GM12878 (cell line): ENCODE results near the gene VSX1. TPM values are rescaled to one million over a fixed set of nuclear protein-coding genes. Genes with fewer than 3 reads are reported as not detected.

Source experiments
- ATAC-seq: fragments of 200-7000 bp; cut with Tn5 transposase; 3 replicates; pipeline ENCODE4 v1.9.1; 2020; ENCODE audit warnings: mild to moderate bottlenecking, moderate library complexity
- BruUV-seq: library from RNA; stranded (reverse); fragments of 400-500 nt; replicated peaks from 2 replicates; lab custom pipeline; 2021; lab: Mats Ljungman, UMichigan
- CTCF ChIA-PET: fragments of 300-600 bp; sonication (Branson Sonifier 250); formaldehyde crosslinking; extraction: SDS; loops from one replicate; lab custom pipeline; 2021; ENCODE audit warnings: inconsistent platforms; lab: Yijun Ruan, JAX
- POLR2A ChIA-PET: fragments of 350-600 bp; formaldehyde crosslinking; extraction: SDS; loops from one replicate; lab custom pipeline; 2021; ENCODE audit warnings: inconsistent platforms; lab: Charles Lee
- RAD21 ChIA-PET: fragments of 300-600 bp; sonication (Branson Sonifier 250); formaldehyde crosslinking; loops from one replicate; lab custom pipeline; 2023; ENCODE audit warnings: antibody characterized with exemption; ENCODE audit not compliant: unreplicated experiment; lab: Charles Lee
- SMC1A ChIA-PET: fragments of 300-600 bp; sonication (Branson Sonifier 250); formaldehyde crosslinking; loops from one replicate; lab custom pipeline; 2023; ENCODE audit not compliant: unreplicated experiment, uncharacterized antibody; lab: Charles Lee
- DNase-seq: peaks from one replicate; pipeline ENCODE4 v3.0.0-alpha.2; 2011; ENCODE audit warnings: low read depth, low spot score
- FAIRE-seq: peaks from 3 replicates; lab custom pipeline; 2011; peaks lifted over from hg19 to GRCh38; lab: Jason Lieb, UNC
- H2AFZ ChIP-seq: 2 replicates; pipeline ENCODE4 v1.6.0; 2011; ENCODE audit warnings: low read depth, low read length, control low read depth; ENCODE audit not compliant: control insufficient read depth
- H3K27ac ChIP-seq: 2 replicates; pipeline ENCODE4 v1.5.1; 2011; ENCODE audit warnings: control low read depth; ENCODE audit not compliant: control insufficient read depth, insufficient read depth
- H3K27me3 ChIP-seq, 2 experiments: replicated peaks in 1 of 2; 2 replicates each; pipeline versions ENCODE4 v1.6.0 to v1.6.1; 2011; ENCODE audit warnings: low read length in 1 of 2; ENCODE audit not compliant: control insufficient read depth in 2 of 2, insufficient read depth in 2 of 2
- H3K36me3 ChIP-seq, 2 experiments: 2 replicates each; pipeline ENCODE4 v1.5.1; 2011; ENCODE audit warnings: low read length in 1 of 2; ENCODE audit not compliant: control insufficient read depth in 2 of 2, insufficient read depth in 2 of 2
- H3K4me1 ChIP-seq: 2 replicates; pipeline ENCODE4 v1.6.1; 2011; ENCODE audit warnings: mild to moderate bottlenecking, low read length, moderate library complexity, mixed read lengths; ENCODE audit not compliant: control insufficient read depth, insufficient read depth
- H3K4me2 ChIP-seq: 2 replicates; pipeline ENCODE4 v1.6.0; 2011; ENCODE audit warnings: control low read depth; ENCODE audit not compliant: control insufficient read depth, insufficient read depth
- H3K4me3 ChIP-seq: fragments of 200-600 bp; sonication (generic); 2 replicates; pipeline ENCODE4 v1.5.1; 2016
- H3K79me2 ChIP-seq: 2 replicates; pipeline ENCODE4 v1.6.0; 2011; ENCODE audit warnings: low read length; ENCODE audit not compliant: control insufficient read depth, insufficient read depth
- H3K9ac ChIP-seq: 2 replicates; pipeline ENCODE4 v1.8.0; 2011; ENCODE audit warnings: low read length, control low read depth, mixed read lengths; ENCODE audit not compliant: control insufficient read depth, insufficient read depth
- H3K9me3 ChIP-seq: replicated peaks from 3 replicates; pipeline ENCODE4 v1.5.1; 2011; ENCODE audit warnings: mild to moderate bottlenecking, low read length; ENCODE audit not compliant: control insufficient read depth, insufficient read depth
- H4K20me1 ChIP-seq: 2 replicates; pipeline ENCODE4 v1.6.0; 2011; ENCODE audit not compliant: control insufficient read depth, insufficient read depth
- ASH2L ChIP-seq: fragments of 300-600, 200-600 bp; sonication (generic); IDR thresholded peaks from 2 replicates; pipeline ENCODE4 v1.6.1; 2017; ENCODE audit warnings: low read depth, mild to moderate bottlenecking, borderline replicate concordance
- BCL11A ChIP-seq: IDR thresholded peaks from 2 replicates; pipeline ENCODE4 v1.6.1; 2011; ENCODE audit warnings: low read depth, low read length
- IRF5 ChIP-seq: fragments of 450-650 bp; IDR thresholded peaks from 2 replicates; pipeline ENCODE4 v1.6.1; 2017; ENCODE audit warnings: borderline replicate concordance
- MEF2B ChIP-seq: fragments of 450-650 bp; IDR thresholded peaks from 2 replicates; pipeline ENCODE4 v1.6.1; 2018; ENCODE audit warnings: mild to moderate bottlenecking, moderate library complexity; ENCODE audit not compliant: partially characterized antibody, poor library complexity, severe bottlenecking
- RAD21 ChIP-seq: IDR thresholded peaks from 2 replicates; pipeline ENCODE4 v1.6.1; 2011; ENCODE audit warnings: mild to moderate bottlenecking, low read depth, low read length, moderate library complexity; ENCODE audit not compliant: insufficient read depth
- RBBP5 ChIP-seq: fragments of 200-600 bp; sonication (generic); conservative IDR thresholded peaks from 2 replicates; pipeline ENCODE4 v1.6.1; 2016
- RFX5 ChIP-seq: IDR thresholded peaks from 2 replicates; pipeline ENCODE4 v1.6.1; 2011; ENCODE audit warnings: low read depth, low read length, improper control_type of control experiment
- SP1 ChIP-seq: IDR thresholded peaks from one replicate; pipeline ENCODE4 v1.6.1; 2011; ENCODE audit warnings: low read depth, low read length
- TARDBP ChIP-seq: IDR thresholded peaks from 2 replicates; pipeline ENCODE4 v1.6.1; 2016; ENCODE audit warnings: borderline replicate concordance
- TCF7 ChIP-seq: IDR thresholded peaks from 2 replicates; pipeline ENCODE4 v1.6.1; 2014; ENCODE audit warnings: antibody characterized with exemption, borderline replicate concordance
- ZZZ3 ChIP-seq: IDR thresholded peaks from 2 replicates; pipeline ENCODE4 v1.6.1; 2011; ENCODE audit warnings: low read depth; ENCODE audit not compliant: control insufficient read depth, insufficient read length
- WGBS: methylation state at CpG from one replicate; pipeline ENCODE4 v1.1.6; 2016; ENCODE audit warnings: low lambda C conversion rate; ENCODE audit not compliant: insufficient replicate concordance, insufficient coverage; ENCODE audit errors: missing lambda C conversion rate; 5-methylcytosine and 5-hydroxymethylcytosine counted together
- in situ Hi-C: fragments of 300-500 bp; cut with MboI; formaldehyde crosslinking; loops from 9 replicates; pipeline ENCODE4 v1.14.3; 2018; ENCODE audit warnings: mixed read lengths
- intact Hi-C: fragments of 100-400 bp; cut with micrococcal nuclease; formaldehyde crosslinking; loops from one replicate; pipeline ENCODE4 v1.14.2; 2022; ENCODE audit not compliant: unreplicated experiment
- polyA plus RNA-seq, 11 experiments: library from polyadenylated mRNA; depleted of rRNA in 4 of 11; unstranded in 6 of 11; stranded (reverse) in 5 of 11; fragments of >200 nt; fragmentation: Nextera tagmentation in 4 of 11; fragmentation: Illumina TruSeq in 1 of 11; extraction: Ambion mirVana in 4 of 11; extraction: Trizol in 1 of 11; gene quantifications; 1 replicate in 1 of 11; 2 replicates in 10 of 11; pipeline versions ENCODE4 v1.2.1 to v1.2.3, GENCODE V29; 2011 to 2016; ENCODE audit warnings: inconsistent platforms in 2 of 11, missing spikeins in 2 of 11, low read depth in 1 of 11
- total RNA-seq, 4 experiments: library from RNA; depleted of rRNA in 3 of 4; stranded (reverse); fragments of >200 nt in 3 of 4; fragmentation: Illumina TruSeq in 1 of 4; extraction: Trizol in 1 of 4; gene quantifications; 2 replicates each; pipeline versions ENCODE4 v1.2.1 to v1.2.3, GENCODE V29; 2013 to 2021
- TF ChIP-seq, protein P1 (sequence below): fragments of 450-650 bp; IDR thresholded peaks from 2 replicates; pipeline ENCODE4 v1.6.1; 2017; ENCODE audit warnings: low read depth, mild to moderate bottlenecking, moderate library complexity
- TF ChIP-seq, protein P2 (sequence below): IDR thresholded peaks from 2 replicates; pipeline ENCODE4 v1.6.1; 2011; ENCODE audit warnings: low read depth, low read length, improper control_type of control experiment, borderline replicate concordance
- TF ChIP-seq, protein P3 (sequence below): IDR thresholded peaks from 2 replicates; pipeline ENCODE4 v1.6.1; 2011; ENCODE audit warnings: borderline replicate concordance, low read depth, mild to moderate bottlenecking, moderate library complexity, mixed read lengths, low read length; ENCODE audit not compliant: insufficient read depth; ENCODE audit errors: extremely low read length
- TF ChIP-seq, protein P4 (sequence below): fragments of 450-650 bp; formaldehyde crosslinking; IDR thresholded peaks from 2 replicates; pipeline ENCODE4 v1.4.0; 2022; ENCODE audit warnings: mild to moderate bottlenecking, moderate library complexity

The VSX1 gene
- total and polyA plus RNA-seq, 10 of the 15 experiments (the other 5 are each of a cell fraction or from before 2014, with no cell fraction given): 0.05 TPM; not detected in 9

DNA sequence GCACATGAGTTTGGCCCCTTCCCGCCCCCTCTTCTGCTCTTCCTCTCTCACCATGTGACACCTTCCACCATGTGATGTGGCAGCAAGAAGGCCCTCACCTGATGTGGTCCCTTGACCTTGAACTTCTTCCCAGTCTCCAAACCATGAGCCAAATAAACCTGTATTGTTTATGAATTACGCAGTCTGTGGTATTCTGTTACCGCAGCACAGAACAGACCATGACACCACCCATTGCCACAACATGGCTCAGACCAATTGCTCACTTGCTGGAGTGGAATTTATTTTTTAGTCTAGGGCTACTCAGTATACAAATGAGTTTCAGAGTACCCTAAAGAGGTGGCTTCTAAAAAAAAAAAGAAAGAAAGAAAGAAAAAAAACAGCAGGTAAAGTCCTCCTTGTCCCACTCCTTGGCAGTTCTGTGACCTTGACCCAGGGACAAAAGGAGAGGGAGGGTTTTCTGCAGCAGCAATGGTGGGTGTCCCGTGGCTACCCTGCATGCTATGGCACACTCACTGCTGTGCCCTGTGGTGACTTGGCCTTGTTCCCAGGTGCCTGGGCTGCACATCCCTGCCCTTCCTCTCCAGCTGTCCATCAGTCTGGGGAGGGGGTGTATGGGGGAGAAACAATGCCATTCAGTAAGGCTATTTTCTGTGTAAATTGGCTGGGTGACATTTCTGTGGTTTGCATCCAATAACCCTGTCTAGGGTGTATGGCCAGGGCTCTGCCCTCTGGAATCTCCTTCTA lies 5.4 kb upstream of the VSX1 start:
- no peaks in the 10 kb centered on the region; a peak in 1 of 4 replicates for H3K36me3 ChIP-seq
- no peak overlapping the region for H3K27ac ChIP-seq
- peaks cover 13 to 16% of the 10 kb centered on the region in 2 experiments for H3K27me3 ChIP-seq
- FAIRE-seq: no peak
- no peak for ATAC-seq
- POLR2A ChIA-PET: no interaction called here
- no TSS peak for BruUV-seq
- H3K4me2 ChIP-seq: no peak overlapping the region
- no peak for DNase-seq
- CTCF ChIA-PET: no interaction called here
- H3K4me3 ChIP-seq: no peak overlapping the region
- RAD21 ChIA-PET: no interaction called here
- in situ Hi-C loops (no loop called here), intact Hi-C loops (no loop called here)
- peaks cover 6% of the 10 kb centered on the region; the same call in 1 of the 2 replicates for H3K4me1 ChIP-seq
- no peaks in the 10 kb centered on the region; the same call in 2 of the 3 replicates for H3K9me3 ChIP-seq
- 35% methylated on average over 4 of the region's 4 CpGs for WGBS
- SMC1A ChIA-PET: no interaction called here
- H3K79me2 ChIP-seq: no peaks in the 10 kb centered on the region
- no peak overlapping the region for H3K9ac ChIP-seq
- no peaks in the 10 kb centered on the region for H4K20me1 ChIP-seq
- H2AFZ ChIP-seq: no peak overlapping the region
- TF ChIP-seq, protein P1, sequence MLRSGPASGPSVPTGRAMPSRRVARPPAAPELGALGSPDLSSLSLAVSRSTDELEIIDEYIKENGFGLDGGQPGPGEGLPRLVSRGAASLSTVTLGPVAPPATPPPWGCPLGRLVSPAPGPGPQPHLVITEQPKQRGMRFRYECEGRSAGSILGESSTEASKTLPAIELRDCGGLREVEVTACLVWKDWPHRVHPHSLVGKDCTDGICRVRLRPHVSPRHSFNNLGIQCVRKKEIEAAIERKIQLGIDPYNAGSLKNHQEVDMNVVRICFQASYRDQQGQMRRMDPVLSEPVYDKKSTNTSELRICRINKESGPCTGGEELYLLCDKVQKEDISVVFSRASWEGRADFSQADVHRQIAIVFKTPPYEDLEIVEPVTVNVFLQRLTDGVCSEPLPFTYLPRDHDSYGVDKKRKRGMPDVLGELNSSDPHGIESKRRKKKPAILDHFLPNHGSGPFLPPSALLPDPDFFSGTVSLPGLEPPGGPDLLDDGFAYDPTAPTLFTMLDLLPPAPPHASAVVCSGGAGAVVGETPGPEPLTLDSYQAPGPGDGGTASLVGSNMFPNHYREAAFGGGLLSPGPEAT: no peak
- TF ChIP-seq SP1 (no peak), TARDBP (no peak), MEF2B (no peak), RBBP5 (no peak), RFX5 (no peak), BCL11A (no peak), ZZZ3 (no peak), TCF7 (no peak), RAD21 (no peak), ASH2L (no peak), IRF5 (no peak)
- TF ChIP-seq, protein P2, sequence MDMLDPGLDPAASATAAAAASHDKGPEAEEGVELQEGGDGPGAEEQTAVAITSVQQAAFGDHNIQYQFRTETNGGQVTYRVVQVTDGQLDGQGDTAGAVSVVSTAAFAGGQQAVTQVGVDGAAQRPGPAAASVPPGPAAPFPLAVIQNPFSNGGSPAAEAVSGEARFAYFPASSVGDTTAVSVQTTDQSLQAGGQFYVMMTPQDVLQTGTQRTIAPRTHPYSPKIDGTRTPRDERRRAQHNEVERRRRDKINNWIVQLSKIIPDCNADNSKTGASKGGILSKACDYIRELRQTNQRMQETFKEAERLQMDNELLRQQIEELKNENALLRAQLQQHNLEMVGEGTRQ: no peak
- TF ChIP-seq, protein P3, sequence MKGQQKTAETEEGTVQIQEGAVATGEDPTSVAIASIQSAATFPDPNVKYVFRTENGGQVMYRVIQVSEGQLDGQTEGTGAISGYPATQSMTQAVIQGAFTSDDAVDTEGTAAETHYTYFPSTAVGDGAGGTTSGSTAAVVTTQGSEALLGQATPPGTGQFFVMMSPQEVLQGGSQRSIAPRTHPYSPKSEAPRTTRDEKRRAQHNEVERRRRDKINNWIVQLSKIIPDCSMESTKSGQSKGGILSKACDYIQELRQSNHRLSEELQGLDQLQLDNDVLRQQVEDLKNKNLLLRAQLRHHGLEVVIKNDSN: no peak
- TF ChIP-seq, protein P4, sequence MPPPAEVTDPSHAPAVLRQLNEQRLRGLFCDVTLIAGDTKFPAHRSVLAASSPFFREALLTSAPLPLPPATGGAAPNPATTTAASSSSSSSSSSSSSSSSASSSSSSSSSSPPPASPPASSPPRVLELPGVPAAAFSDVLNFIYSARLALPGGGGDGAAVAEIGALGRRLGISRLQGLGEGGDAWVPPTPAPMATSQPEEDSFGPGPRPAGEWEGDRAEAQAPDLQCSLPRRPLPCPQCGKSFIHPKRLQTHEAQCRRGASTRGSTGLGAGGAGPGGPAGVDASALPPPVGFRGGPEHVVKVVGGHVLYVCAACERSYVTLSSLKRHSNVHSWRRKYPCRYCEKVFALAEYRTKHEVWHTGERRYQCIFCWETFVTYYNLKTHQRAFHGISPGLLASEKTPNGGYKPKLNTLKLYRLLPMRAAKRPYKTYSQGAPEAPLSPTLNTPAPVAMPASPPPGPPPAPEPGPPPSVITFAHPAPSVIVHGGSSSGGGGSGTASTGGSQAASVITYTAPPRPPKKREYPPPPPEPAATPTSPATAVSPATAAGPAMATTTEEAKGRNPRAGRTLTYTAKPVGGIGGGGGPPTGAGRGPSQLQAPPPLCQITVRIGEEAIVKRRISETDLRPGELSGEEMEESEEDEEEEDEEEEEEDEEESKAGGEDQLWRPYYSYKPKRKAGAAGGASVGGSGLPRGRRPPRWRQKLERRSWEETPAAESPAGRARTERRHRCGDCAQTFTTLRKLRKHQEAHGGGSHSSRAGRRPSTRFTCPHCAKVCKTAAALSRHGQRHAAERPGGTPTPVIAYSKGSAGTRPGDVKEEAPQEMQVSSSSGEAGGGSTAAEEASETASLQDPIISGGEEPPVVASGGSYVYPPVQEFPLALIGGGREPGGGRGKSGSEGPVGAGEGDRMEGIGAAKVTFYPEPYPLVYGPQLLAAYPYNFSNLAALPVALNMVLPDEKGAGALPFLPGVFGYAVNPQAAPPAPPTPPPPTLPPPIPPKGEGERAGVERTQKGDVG: no peak
